ENCODE measurements around the gene KBTBD8.

DNA sequence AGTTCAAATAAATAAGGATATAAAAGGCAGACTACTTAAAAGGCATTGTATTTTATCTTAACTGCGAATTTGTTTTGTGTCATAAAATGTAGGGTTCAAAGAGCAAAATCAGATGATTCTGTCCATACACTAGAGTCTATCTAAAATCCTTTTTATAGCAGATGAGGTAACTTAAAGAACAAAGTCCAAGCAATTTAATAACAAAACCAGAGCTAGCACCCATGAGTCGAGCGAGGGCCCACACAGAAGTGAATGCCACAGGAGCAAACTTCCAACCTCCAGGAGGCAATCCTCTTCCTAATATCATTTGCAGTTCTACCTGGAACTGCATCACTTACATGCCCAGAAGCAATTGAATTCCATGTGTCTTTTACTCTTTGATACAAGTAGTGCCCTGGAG lies 35.4 kb upstream of the KBTBD8 start:
- TF ChIP-seq, protein P1, sequence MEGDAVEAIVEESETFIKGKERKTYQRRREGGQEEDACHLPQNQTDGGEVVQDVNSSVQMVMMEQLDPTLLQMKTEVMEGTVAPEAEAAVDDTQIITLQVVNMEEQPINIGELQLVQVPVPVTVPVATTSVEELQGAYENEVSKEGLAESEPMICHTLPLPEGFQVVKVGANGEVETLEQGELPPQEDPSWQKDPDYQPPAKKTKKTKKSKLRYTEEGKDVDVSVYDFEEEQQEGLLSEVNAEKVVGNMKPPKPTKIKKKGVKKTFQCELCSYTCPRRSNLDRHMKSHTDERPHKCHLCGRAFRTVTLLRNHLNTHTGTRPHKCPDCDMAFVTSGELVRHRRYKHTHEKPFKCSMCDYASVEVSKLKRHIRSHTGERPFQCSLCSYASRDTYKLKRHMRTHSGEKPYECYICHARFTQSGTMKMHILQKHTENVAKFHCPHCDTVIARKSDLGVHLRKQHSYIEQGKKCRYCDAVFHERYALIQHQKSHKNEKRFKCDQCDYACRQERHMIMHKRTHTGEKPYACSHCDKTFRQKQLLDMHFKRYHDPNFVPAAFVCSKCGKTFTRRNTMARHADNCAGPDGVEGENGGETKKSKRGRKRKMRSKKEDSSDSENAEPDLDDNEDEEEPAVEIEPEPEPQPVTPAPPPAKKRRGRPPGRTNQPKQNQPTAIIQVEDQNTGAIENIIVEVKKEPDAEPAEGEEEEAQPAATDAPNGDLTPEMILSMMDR (IDR thresholded peaks at IDR 0.05): no peak
- TF ChIP-seq POLR2A (IDR thresholded peaks at IDR 0.05): no peak

All from lower leg skin (tissue), 3 donors.